GM12878 (cell line): Measurements from ENCODE around the gene GJA1. TPM values are rescaled to one million over a fixed set of nuclear protein-coding genes. Genes with fewer than 3 reads are reported as not detected.

ENCODE experiments used
- ATAC-seq: fragments of 200-7000 bp; cut with Tn5 transposase; 3 replicates; pipeline ENCODE4 v1.9.1; 2020; ENCODE audit warnings: mild to moderate bottlenecking, moderate library complexity
- BruUV-seq: library from RNA; stranded (reverse); fragments of 400-500 nt; replicated peaks from 2 replicates; lab custom pipeline; 2021; lab: Mats Ljungman, UMichigan
- CTCF ChIA-PET: fragments of 300-600 bp; sonication (Branson Sonifier 250); formaldehyde crosslinking; extraction: SDS; loops from one replicate; lab custom pipeline; 2021; ENCODE audit warnings: inconsistent platforms; lab: Yijun Ruan, JAX
- POLR2A ChIA-PET: fragments of 350-600 bp; formaldehyde crosslinking; extraction: SDS; loops from one replicate; lab custom pipeline; 2021; ENCODE audit warnings: inconsistent platforms; lab: Charles Lee
- RAD21 ChIA-PET: fragments of 300-600 bp; sonication (Branson Sonifier 250); formaldehyde crosslinking; loops from one replicate; lab custom pipeline; 2023; ENCODE audit warnings: antibody characterized with exemption; ENCODE audit not compliant: unreplicated experiment; lab: Charles Lee
- SMC1A ChIA-PET: fragments of 300-600 bp; sonication (Branson Sonifier 250); formaldehyde crosslinking; loops from one replicate; lab custom pipeline; 2023; ENCODE audit not compliant: unreplicated experiment, uncharacterized antibody; lab: Charles Lee
- DNase-seq: peaks from one replicate; pipeline ENCODE4 v3.0.0-alpha.2; 2011; ENCODE audit warnings: low read depth, low spot score
- FAIRE-seq: peaks from 3 replicates; lab custom pipeline; 2011; peaks lifted over from hg19 to GRCh38; lab: Jason Lieb, UNC
- H2AFZ ChIP-seq: 2 replicates; pipeline ENCODE4 v1.6.0; 2011; ENCODE audit warnings: low read depth, low read length, control low read depth; ENCODE audit not compliant: control insufficient read depth
- H3K27ac ChIP-seq: 2 replicates; pipeline ENCODE4 v1.5.1; 2011; ENCODE audit warnings: control low read depth; ENCODE audit not compliant: control insufficient read depth, insufficient read depth
- H3K27me3 ChIP-seq, 2 experiments: replicated peaks in 1 of 2; 2 replicates each; pipeline versions ENCODE4 v1.6.0 to v1.6.1; 2011; ENCODE audit warnings: low read length in 1 of 2; ENCODE audit not compliant: control insufficient read depth in 2 of 2, insufficient read depth in 2 of 2
- H3K36me3 ChIP-seq, 2 experiments: 2 replicates each; pipeline ENCODE4 v1.5.1; 2011; ENCODE audit warnings: low read length in 1 of 2; ENCODE audit not compliant: control insufficient read depth in 2 of 2, insufficient read depth in 2 of 2
- H3K4me1 ChIP-seq: 2 replicates; pipeline ENCODE4 v1.6.1; 2011; ENCODE audit warnings: mild to moderate bottlenecking, low read length, moderate library complexity, mixed read lengths; ENCODE audit not compliant: control insufficient read depth, insufficient read depth
- H3K4me2 ChIP-seq: 2 replicates; pipeline ENCODE4 v1.6.0; 2011; ENCODE audit warnings: control low read depth; ENCODE audit not compliant: control insufficient read depth, insufficient read depth
- H3K4me3 ChIP-seq: fragments of 200-600 bp; sonication (generic); 2 replicates; pipeline ENCODE4 v1.5.1; 2016
- H3K79me2 ChIP-seq: 2 replicates; pipeline ENCODE4 v1.6.0; 2011; ENCODE audit warnings: low read length; ENCODE audit not compliant: control insufficient read depth, insufficient read depth
- H3K9ac ChIP-seq: 2 replicates; pipeline ENCODE4 v1.8.0; 2011; ENCODE audit warnings: low read length, control low read depth, mixed read lengths; ENCODE audit not compliant: control insufficient read depth, insufficient read depth
- H3K9me3 ChIP-seq: replicated peaks from 3 replicates; pipeline ENCODE4 v1.5.1; 2011; ENCODE audit warnings: mild to moderate bottlenecking, low read length; ENCODE audit not compliant: control insufficient read depth, insufficient read depth
- H4K20me1 ChIP-seq: 2 replicates; pipeline ENCODE4 v1.6.0; 2011; ENCODE audit not compliant: control insufficient read depth, insufficient read depth
- ATF7 ChIP-seq: fragments of 450-650 bp; IDR thresholded peaks from 2 replicates; pipeline ENCODE4 v1.6.1; 2016; ENCODE audit warnings: low read depth, mild to moderate bottlenecking
- CUX1 ChIP-seq: IDR thresholded peaks from 2 replicates; pipeline ENCODE4 v1.6.1; 2012; ENCODE audit warnings: improper control_type of control experiment, low read depth, low read length; ENCODE audit not compliant: insufficient replicate concordance
- EZH2 ChIP-seq: IDR thresholded peaks from 2 replicates; pipeline ENCODE4 v1.6.1; 2012; ENCODE audit warnings: low read depth, mild to moderate bottlenecking, control low read depth, inconsistent platforms, low read length, borderline replicate concordance; ENCODE audit not compliant: control insufficient read depth
- IKZF2 ChIP-seq, 2 experiments: fragments of 450-650 bp; IDR thresholded peaks; 2 replicates each; pipeline ENCODE4 v1.6.1; 2017; ENCODE audit warnings: mild to moderate bottlenecking in 2 of 2, moderate library complexity in 2 of 2
- MAX ChIP-seq: IDR thresholded peaks from 2 replicates; pipeline ENCODE4 v1.6.1; 2012; ENCODE audit warnings: low read depth, low read length, improper control_type of control experiment
- POLR2AphosphoS2 ChIP-seq: IDR thresholded peaks from 2 replicates; pipeline ENCODE4 v1.6.1; 2011; ENCODE audit warnings: low read depth, mild to moderate bottlenecking, low read length, improper control_type of control experiment, moderate library complexity
- RAD51 ChIP-seq: fragments of 450-650 bp; IDR thresholded peaks from 2 replicates; pipeline ENCODE4 v1.6.1; 2016; ENCODE audit warnings: moderate library complexity, mild to moderate bottlenecking, inconsistent platforms
- SIX5 ChIP-seq: IDR thresholded peaks from 2 replicates; pipeline ENCODE4 v1.6.1; 2011; ENCODE audit warnings: mild to moderate bottlenecking, low read depth, low read length, moderate library complexity; ENCODE audit not compliant: severe bottlenecking
- ZBED1 ChIP-seq: IDR thresholded peaks from 2 replicates; pipeline ENCODE4 v1.6.1; 2016; ENCODE audit warnings: borderline replicate concordance
- ZNF592 ChIP-seq: fragments of 450-650 bp; IDR thresholded peaks from 2 replicates; pipeline ENCODE4 v1.6.1; 2017; ENCODE audit warnings: mild to moderate bottlenecking, moderate library complexity
- WGBS: methylation state at CpG from one replicate; pipeline ENCODE4 v1.1.6; 2016; ENCODE audit warnings: low lambda C conversion rate; ENCODE audit not compliant: insufficient replicate concordance, insufficient coverage; ENCODE audit errors: missing lambda C conversion rate; 5-methylcytosine and 5-hydroxymethylcytosine counted together
- in situ Hi-C: fragments of 300-500 bp; cut with MboI; formaldehyde crosslinking; loops from 9 replicates; pipeline ENCODE4 v1.14.3; 2018; ENCODE audit warnings: mixed read lengths
- intact Hi-C: fragments of 100-400 bp; cut with micrococcal nuclease; formaldehyde crosslinking; loops from one replicate; pipeline ENCODE4 v1.14.2; 2022; ENCODE audit not compliant: unreplicated experiment
- polyA plus RNA-seq, 11 experiments: library from polyadenylated mRNA; depleted of rRNA in 4 of 11; unstranded in 6 of 11; stranded (reverse) in 5 of 11; fragments of >200 nt; fragmentation: Nextera tagmentation in 4 of 11; fragmentation: Illumina TruSeq in 1 of 11; extraction: Ambion mirVana in 4 of 11; extraction: Trizol in 1 of 11; gene quantifications; 1 replicate in 1 of 11; 2 replicates in 10 of 11; pipeline versions ENCODE4 v1.2.1 to v1.2.3, GENCODE V29; 2011 to 2016; ENCODE audit warnings: inconsistent platforms in 2 of 11, missing spikeins in 2 of 11, low read depth in 1 of 11
- total RNA-seq, 4 experiments: library from RNA; depleted of rRNA in 3 of 4; stranded (reverse); fragments of >200 nt in 3 of 4; fragmentation: Illumina TruSeq in 1 of 4; extraction: Trizol in 1 of 4; gene quantifications; 2 replicates each; pipeline versions ENCODE4 v1.2.1 to v1.2.3, GENCODE V29; 2013 to 2021

The GJA1 gene
- total and polyA plus RNA-seq, 10 of the 15 experiments (the other 5 are each of a cell fraction or from before 2014, with no cell fraction given) = 0.11 to 0.69 (median 0.11) TPM; not detected in 7

- Histone ChIP-seq H4K20me1 (no peaks in the 10 kb centered on the region), H3K36me3 (no peaks in the 10 kb centered on the region; a peak in 1 of 4 replicates), H3K9me3 (no peaks in the 10 kb centered on the region), H3K27me3 (no peaks in the 10 kb centered on the region), H3K4me2 (no peak overlapping the region), H3K4me1 (no peaks in the 10 kb centered on the region), H2AFZ (no peak overlapping the region), H3K9ac (no peak overlapping the region), H3K79me2 (no peaks in the 10 kb centered on the region), H3K4me3 (no peak overlapping the region), H3K27ac (no peak overlapping the region)
- DNase-seq = no peak
- SMC1A ChIA-PET = interaction anchor here (1.2 kb wide), 1 partner anchor 46 kb away, joined by 3 read pairs; no protein-coding TSS in a partner anchor
- in situ Hi-C loops = no loop called here
- POLR2A ChIA-PET = no interaction called here
- 33% methylated on average over 2 of the region's 2 CpGs for WGBS
- CTCF ChIA-PET = interaction anchor here (0.7 kb wide), 1 partner anchor 87 kb away, joined by 3 read pairs; no protein-coding TSS in a partner anchor
- no peak for TF ChIP-seq CUX1
- TF ChIP-seq EZH2 = no peak
- TF ChIP-seq IKZF2 (IDR thresholded peaks at IDR 0.05) = no peak
- TF ChIP-seq ATF7 = no peak
- no peak for TF ChIP-seq POLR2AphosphoS2
- TF ChIP-seq ZNF592 = no peak
- TF ChIP-seq SIX5 = no peak
- no peak for TF ChIP-seq RAD51
- TF ChIP-seq MAX = no peak
- TF ChIP-seq ZBED1 = no peak
- no peak for ATAC-seq
- no TSS peak for BruUV-seq
- no peak for FAIRE-seq
- intact Hi-C loops = no loop called here
- RAD21 ChIA-PET = no interaction called here
These were observed 31.5 kb upstream of the GJA1 start for GRCh38 chr6:121403964-121404363.
